GM23248 (cell line): ENCODE data around the gene USP11. TPM values are rescaled to one million over a fixed set of nuclear protein-coding genes. Genes with fewer than 3 reads are reported as not detected.

Source experiments
- DNase-seq: peaks from one replicate; pipeline ENCODE4 v3.0.0-alpha.2; 2015
- H2AFZ ChIP-seq: fragments of 200-600 bp; sonication (generic); 2 replicates; pipeline ENCODE4 v1.6.1; 2016; ENCODE audit warnings: antibody characterized with exemption
- H3F3A ChIP-seq: fragments of 200-600 bp; sonication (generic); 2 replicates; pipeline ENCODE4 v1.6.1; 2016; ENCODE audit warnings: mild to moderate bottlenecking, antibody characterized with exemption, mixed run types; ENCODE audit not compliant: insufficient read depth
- H3K27ac ChIP-seq: fragments of 200-600 bp; sonication (generic); 2 replicates; pipeline ENCODE4 v1.5.1; 2016; ENCODE audit warnings: mild to moderate bottlenecking
- H3K27me3 ChIP-seq: fragments of 200-600 bp; sonication (generic); replicated peaks from 2 replicates; pipeline ENCODE4 v1.6.1; 2016; ENCODE audit warnings: mild to moderate bottlenecking; ENCODE audit not compliant: insufficient read depth
- H3K36me3 ChIP-seq: fragments of 200-600 bp; sonication (generic); 2 replicates; pipeline ENCODE4 v1.6.1; 2016; ENCODE audit warnings: low read depth, mild to moderate bottlenecking
- H3K4me1 ChIP-seq: fragments of 200-600 bp; sonication (generic); 2 replicates; pipeline ENCODE4 v1.6.1; 2016; ENCODE audit warnings: mild to moderate bottlenecking; ENCODE audit not compliant: insufficient read depth
- H3K4me2 ChIP-seq: fragments of 200-600 bp; sonication (generic); one replicate; pipeline ENCODE4 v1.6.1; 2016; ENCODE audit warnings: mild to moderate bottlenecking; ENCODE audit not compliant: unreplicated experiment
- H3K4me3 ChIP-seq: fragments of 200-600 bp; sonication (generic); 2 replicates; pipeline ENCODE4 v1.5.1; 2016; ENCODE audit warnings: mild to moderate bottlenecking
- H3K79me2 ChIP-seq: fragments of 200-600 bp; sonication (generic); 2 replicates; pipeline ENCODE4 v1.6.1; 2016; ENCODE audit warnings: mild to moderate bottlenecking; ENCODE audit not compliant: insufficient read depth
- H3K9ac ChIP-seq: fragments of 200-600 bp; sonication (generic); 2 replicates; pipeline ENCODE4 v1.6.1; 2016; ENCODE audit warnings: mild to moderate bottlenecking
- H3K9me2 ChIP-seq: fragments of 200-600 bp; sonication (generic); 2 replicates; pipeline ENCODE4 v1.6.1; 2016; ENCODE audit warnings: mixed run types, mild to moderate bottlenecking, moderate library complexity; ENCODE audit not compliant: insufficient read depth
- H3K9me3 ChIP-seq: fragments of 200-600 bp; sonication (generic); one replicate; pipeline ENCODE4 v1.6.1; 2017; ENCODE audit warnings: low read depth
- H4K20me1 ChIP-seq: fragments of 200-600 bp; sonication (generic); 2 replicates; pipeline ENCODE4 v1.6.0; 2016; ENCODE audit not compliant: insufficient read depth
- EZH2 ChIP-seq: fragments of 200-600 bp; sonication (generic); IDR thresholded peaks from 2 replicates; pipeline ENCODE4 v1.6.1; 2018; ENCODE audit warnings: antibody characterized with exemption, mild to moderate bottlenecking; ENCODE audit not compliant: insufficient read depth, poor library complexity, severe bottlenecking
- EZH2phosphoT487 ChIP-seq: fragments of 200-600 bp; sonication (generic); IDR thresholded peaks from 2 replicates; pipeline ENCODE4 v1.6.1; 2018; ENCODE audit warnings: antibody characterized with exemption, moderate library complexity, mild to moderate bottlenecking, low read depth; ENCODE audit not compliant: insufficient read depth
- WGBS, 2 experiments: methylation state at CpG; one replicate each; pipeline ENCODE4 v1.1.6; 2015 to 2017; ENCODE audit warnings: low lambda C conversion rate in 2 of 2, low coverage in 1 of 2; ENCODE audit errors: missing lambda C conversion rate in 2 of 2; 5-methylcytosine and 5-hydroxymethylcytosine counted together
- in situ Hi-C: fragments of 300-500 bp; cut with MboI; formaldehyde crosslinking; loops from 2 replicates; pipeline ENCODE4 v1.15.0; 2020
- polyA plus RNA-seq: library from polyadenylated mRNA; unstranded; fragments of >200 nt; fragmentation: Nextera tagmentation; extraction: Ambion mirVana; gene quantifications from 2 replicates; pipeline ENCODE4 v1.2.1, GENCODE V29; 2016
- total RNA-seq: library from RNA; depleted of rRNA; stranded (reverse); fragments of >200 nt; shearing (Covaris generic); gene quantifications from 2 replicates; pipeline ENCODE4 v1.2.3, GENCODE V29; 2014

Gene USP11
- total and polyA plus RNA-seq, 2 experiments from 2014 or later = 36.6 to 61.4 TPM

- H4K20me1 ChIP-seq = no peaks in the 10 kb centered on the region
- no peaks in the 10 kb centered on the region for H3K9me2 ChIP-seq
- H3K27ac ChIP-seq = peak within 1 kb of the TSS; percentile 99
- no peaks in the 10 kb centered on the region for H3K9me3 ChIP-seq
- peak; percentile 78 for DNase-seq
- peaks cover 25% of the 10 kb centered on the region for H3K4me1 ChIP-seq
- no peak for TF ChIP-seq EZH2phosphoT487
- TF ChIP-seq EZH2 = no peak
- H3K4me2 ChIP-seq = peak within 1 kb of the TSS; percentile 86
- peak within 1 kb of the TSS; percentile 73 for H2AFZ ChIP-seq
- H3K27me3 ChIP-seq = no peaks in the 10 kb centered on the region
- H3K36me3 ChIP-seq = no peaks in the 10 kb centered on the region
- H3K9ac ChIP-seq = peak within 1 kb of the TSS; percentile 100
- 0 to 1% methylated on average over 10 to 32 of the region's 61 CpGs for WGBS, 2 experiments
- peak within 1 kb of the TSS; percentile 85 for H3K4me3 ChIP-seq
- in situ Hi-C loops = loop anchor here (25.0 kb wide), 1 partner anchor 169 kb away; no protein-coding TSS in a partner anchor
- peaks cover 39% of the 10 kb centered on the region for H3K79me2 ChIP-seq
- H3F3A ChIP-seq = peaks cover 26% of the 10 kb centered on the region
Observed at GRCh38 chrX:47218280-47218919, 14.4 kb upstream of the USP11 start, which contains the start of gene CDK16. TSS of gene CDK16 (plus strand) at chrX:47218681. CDS start at chrX:47223558, 4,877 bp downstream.

GRCh38 chrX:47218920-47219815, 13.6 kb upstream of the USP11 start:
- H3K36me3 ChIP-seq = no peaks in the 10 kb centered on the region

GRCh38 chrX:47221756-47222155, 11.1 kb upstream of the USP11 start:
- TF ChIP-seq EZH2 (no peak), EZH2phosphoT487 (no peak)
- H3K4me2 ChIP-seq = no peak overlapping the region
- no peaks in the 10 kb centered on the region for H3K9me2 ChIP-seq
- no peaks in the 10 kb centered on the region for H4K20me1 ChIP-seq
- H3K27ac ChIP-seq = no peak overlapping the region
- peaks cover 3% of the 10 kb centered on the region for H3F3A ChIP-seq
- peaks cover 18% of the 10 kb centered on the region for H3K4me1 ChIP-seq
- no peak for DNase-seq
- WGBS, 2 experiments = 48 to 54% methylated on average over 4 of the region's 4 CpGs
- no peaks in the 10 kb centered on the region for H3K9me3 ChIP-seq
- H3K36me3 ChIP-seq = no peaks in the 10 kb centered on the region
- in situ Hi-C loops = loop anchor here (25.0 kb wide), 1 partner anchor 166 kb away; no protein-coding TSS in a partner anchor
- no peak overlapping the region for H3K4me3 ChIP-seq
- no peak overlapping the region for H2AFZ ChIP-seq
- peaks cover 39% of the 10 kb centered on the region for H3K79me2 ChIP-seq
- H3K27me3 ChIP-seq = no peaks in the 10 kb centered on the region
- no peak overlapping the region for H3K9ac ChIP-seq

More at GRCh38 chrX:47218920-47219815, 13.6 kb upstream of the USP11 start:
- in situ Hi-C loops = loop anchor here (25.0 kb wide), 1 partner anchor 168 kb away; no protein-coding TSS in a partner anchor
- H4K20me1 ChIP-seq = no peaks in the 10 kb centered on the region
- peak overlapping the region; percentile 85 for H3K4me3 ChIP-seq
- peaks cover 39% of the 10 kb centered on the region for H3K79me2 ChIP-seq
- WGBS, 2 experiments = 0 to 2% methylated on average over 6 to 37 of the region's 60 CpGs
- peak overlapping the region; percentile 78 for H3K4me2 ChIP-seq
- H3K9me3 ChIP-seq = no peaks in the 10 kb centered on the region
- peaks cover 20% of the 10 kb centered on the region for H3F3A ChIP-seq
- TF ChIP-seq EZH2 (no peak), EZH2phosphoT487 (no peak)
- DNase-seq = peak; percentile 47
- peak overlapping the region; percentile 100 for H3K9ac ChIP-seq
- peaks cover 25% of the 10 kb centered on the region for H3K4me1 ChIP-seq
- H3K27ac ChIP-seq = peak overlapping the region; percentile 98
- peak overlapping the region; percentile 22; the same call in 1 of the 2 replicates for H2AFZ ChIP-seq
- H3K27me3 ChIP-seq = no peaks in the 10 kb centered on the region
- no peaks in the 10 kb centered on the region for H3K9me2 ChIP-seq

GRCh38 chrX:47222751-47223350, 10.0 kb upstream of the USP11 start:
- H4K20me1 ChIP-seq = no peaks in the 10 kb centered on the region
- WGBS, 2 experiments = 60 to 83% methylated on average over 6 to 7 of the region's 10 CpGs

More at GRCh38 chrX:47222751-47223350, 10.0 kb upstream of the USP11 start:
- H3K9ac ChIP-seq = no peak overlapping the region
- H3K9me3 ChIP-seq = no peaks in the 10 kb centered on the region
- H3K4me2 ChIP-seq = no peak overlapping the region
- TF ChIP-seq EZH2phosphoT487 (no peak), EZH2 (no peak)
- H2AFZ ChIP-seq = no peak overlapping the region
- no peaks in the 10 kb centered on the region for H3K36me3 ChIP-seq
- H3K9me2 ChIP-seq = no peaks in the 10 kb centered on the region
- H3K4me1 ChIP-seq = peaks cover 11% of the 10 kb centered on the region; the same call in 1 of the 2 replicates
- in situ Hi-C loops = loop anchor here (25.0 kb wide), 1 partner anchor 164 kb away; no protein-coding TSS in a partner anchor
- DNase-seq = no peak
- H3K27me3 ChIP-seq = no peaks in the 10 kb centered on the region
- H3K27ac ChIP-seq = no peak overlapping the region
- H3F3A ChIP-seq = no peaks in the 10 kb centered on the region
- H3K4me3 ChIP-seq = no peak overlapping the region
- peaks cover 39% of the 10 kb centered on the region for H3K79me2 ChIP-seq
